ENCODE data around the gene FURIN.

Gene FURIN

DNA sequence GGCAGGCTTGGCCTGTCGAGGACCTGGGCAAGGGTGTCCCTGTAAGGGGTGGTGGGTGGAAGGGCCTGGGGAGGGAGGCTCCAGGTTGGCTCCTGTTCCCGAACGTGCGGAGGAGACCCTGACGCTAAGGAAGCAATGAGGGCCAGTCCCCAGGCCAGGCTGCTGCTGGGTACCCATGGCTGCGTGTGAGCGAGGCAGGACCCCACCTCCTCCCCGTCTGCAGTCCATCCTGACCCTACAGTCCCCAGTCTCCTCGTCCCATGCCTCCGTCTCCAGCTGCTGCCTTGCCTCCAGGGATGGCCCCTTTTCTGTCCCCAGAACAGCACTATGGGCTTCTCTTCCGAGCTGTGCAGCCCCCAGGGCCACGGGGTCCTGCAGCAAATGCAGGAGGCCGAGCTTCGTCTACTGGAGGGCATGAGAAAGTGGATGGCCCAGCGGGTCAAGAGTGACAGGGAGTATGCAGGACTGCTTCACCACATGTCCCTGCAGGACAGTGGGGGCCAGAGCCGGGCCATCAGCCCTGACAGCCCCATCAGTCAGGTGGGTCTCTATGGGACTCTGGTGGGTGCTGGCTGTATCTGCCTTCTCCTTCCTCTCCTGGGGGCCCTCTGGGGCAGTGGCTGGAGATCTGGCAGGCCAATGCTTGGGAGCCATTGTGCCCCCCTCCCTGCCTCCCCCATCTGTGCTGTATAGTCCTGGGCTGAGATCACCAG, 16.5 kb downstream of the FURIN start:
- no peak for DNase-seq (ENCODE audit: insufficient read length, low spot score)
- TF ChIP-seq, protein P1, sequence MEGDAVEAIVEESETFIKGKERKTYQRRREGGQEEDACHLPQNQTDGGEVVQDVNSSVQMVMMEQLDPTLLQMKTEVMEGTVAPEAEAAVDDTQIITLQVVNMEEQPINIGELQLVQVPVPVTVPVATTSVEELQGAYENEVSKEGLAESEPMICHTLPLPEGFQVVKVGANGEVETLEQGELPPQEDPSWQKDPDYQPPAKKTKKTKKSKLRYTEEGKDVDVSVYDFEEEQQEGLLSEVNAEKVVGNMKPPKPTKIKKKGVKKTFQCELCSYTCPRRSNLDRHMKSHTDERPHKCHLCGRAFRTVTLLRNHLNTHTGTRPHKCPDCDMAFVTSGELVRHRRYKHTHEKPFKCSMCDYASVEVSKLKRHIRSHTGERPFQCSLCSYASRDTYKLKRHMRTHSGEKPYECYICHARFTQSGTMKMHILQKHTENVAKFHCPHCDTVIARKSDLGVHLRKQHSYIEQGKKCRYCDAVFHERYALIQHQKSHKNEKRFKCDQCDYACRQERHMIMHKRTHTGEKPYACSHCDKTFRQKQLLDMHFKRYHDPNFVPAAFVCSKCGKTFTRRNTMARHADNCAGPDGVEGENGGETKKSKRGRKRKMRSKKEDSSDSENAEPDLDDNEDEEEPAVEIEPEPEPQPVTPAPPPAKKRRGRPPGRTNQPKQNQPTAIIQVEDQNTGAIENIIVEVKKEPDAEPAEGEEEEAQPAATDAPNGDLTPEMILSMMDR (IDR thresholded peaks at IDR 0.05; ENCODE audit: insufficient read depth, missing control alignments), result no peak
- FAIRE-seq, result no peak

DNA sequence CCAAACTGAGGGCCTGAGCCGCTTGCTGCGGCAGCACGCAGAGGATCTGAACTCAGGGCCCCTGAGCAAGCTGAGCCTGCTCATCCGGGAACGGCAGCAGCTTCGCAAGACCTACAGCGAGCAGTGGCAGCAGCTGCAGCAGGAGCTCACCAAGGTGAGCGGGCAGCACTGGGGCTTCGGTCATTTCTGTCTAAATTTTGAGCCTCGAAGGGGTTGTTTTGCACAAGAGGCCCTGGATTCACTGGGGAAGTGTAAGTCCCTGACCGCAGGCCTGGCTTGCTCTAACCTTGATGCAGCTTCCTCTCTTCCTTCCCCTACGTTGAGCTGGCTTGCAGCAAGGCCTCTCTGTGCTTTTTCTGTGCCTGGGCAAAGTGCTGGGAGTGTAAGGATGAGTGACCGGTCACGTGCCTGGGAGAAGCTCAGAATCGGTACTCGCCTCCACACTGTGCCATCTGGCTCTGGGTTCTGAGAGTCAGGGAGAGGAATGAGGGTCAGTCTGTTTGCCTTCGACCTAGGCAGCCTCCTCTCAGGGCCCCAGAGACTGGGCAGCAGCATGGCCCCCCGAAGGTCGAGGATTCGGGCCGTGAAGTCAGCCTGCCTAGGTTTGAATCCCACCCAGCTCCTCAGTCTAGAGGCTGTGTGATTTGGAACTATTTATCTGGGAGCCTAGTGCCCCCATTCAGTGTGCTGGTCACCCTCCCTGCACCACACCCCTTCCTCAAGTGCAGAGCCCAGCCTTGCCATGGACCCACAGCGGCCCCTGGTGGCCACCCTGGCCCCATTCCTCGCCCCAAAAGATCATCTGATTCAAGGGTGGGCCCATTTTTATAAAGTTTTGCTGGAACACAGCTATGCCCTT, 17.3 kb downstream of the FURIN start:
- TF ChIP-seq, protein P1 (IDR thresholded peaks at IDR 0.05; ENCODE audit: insufficient read depth, missing control alignments), result peak; percentile 98
- DNase-seq (ENCODE audit: insufficient read length, low spot score), result no peak
- no peak for FAIRE-seq

DNA sequence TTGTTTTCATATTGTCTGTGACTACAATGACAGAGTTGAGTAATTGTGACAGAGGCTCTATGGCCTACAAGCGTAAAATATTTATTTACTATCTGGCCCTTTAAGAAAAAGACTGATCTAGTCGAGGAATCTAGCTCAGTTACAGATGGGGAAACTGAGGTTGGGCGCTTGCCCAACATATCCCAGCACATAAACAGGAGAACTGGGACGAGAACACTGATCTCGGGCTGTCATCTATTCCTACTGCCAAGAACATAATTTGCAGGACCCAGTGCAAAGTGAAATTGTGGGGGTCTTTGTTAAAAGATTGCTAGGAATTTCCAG, 17.9 kb downstream of the FURIN start:
- FAIRE-seq, result no peak
- no peak for DNase-seq (ENCODE audit: insufficient read length, low spot score)
- TF ChIP-seq, protein P1 (IDR thresholded peaks at IDR 0.05; ENCODE audit: insufficient read depth, missing control alignments), result no peak

DNA sequence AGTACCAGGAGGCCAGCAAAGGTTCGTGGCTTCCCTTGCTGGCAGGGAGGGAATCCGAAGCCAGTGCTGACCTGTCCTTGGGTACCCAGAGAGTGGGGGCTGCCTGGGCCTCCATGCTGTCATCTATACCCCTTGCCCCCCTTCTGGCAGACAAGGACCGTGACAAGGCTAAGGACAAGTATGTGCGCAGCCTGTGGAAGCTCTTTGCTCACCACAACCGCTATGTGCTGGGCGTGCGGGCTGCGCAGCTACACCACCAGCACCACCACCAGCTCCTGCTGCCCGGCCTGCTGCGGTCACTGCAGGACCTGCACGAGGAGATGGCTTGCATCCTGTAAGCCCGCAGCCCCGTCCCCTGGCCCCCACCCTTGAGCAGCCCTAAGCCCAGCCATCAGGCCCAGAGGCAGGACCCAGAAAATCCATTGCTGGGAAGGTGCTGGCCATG, 18.7 kb downstream of the FURIN start:
- no peak for DNase-seq (ENCODE audit: insufficient read length, low spot score)
- FAIRE-seq, result no peak
- TF ChIP-seq, protein P1 (IDR thresholded peaks at IDR 0.05; ENCODE audit: insufficient read depth, missing control alignments), result no peak

DNA sequence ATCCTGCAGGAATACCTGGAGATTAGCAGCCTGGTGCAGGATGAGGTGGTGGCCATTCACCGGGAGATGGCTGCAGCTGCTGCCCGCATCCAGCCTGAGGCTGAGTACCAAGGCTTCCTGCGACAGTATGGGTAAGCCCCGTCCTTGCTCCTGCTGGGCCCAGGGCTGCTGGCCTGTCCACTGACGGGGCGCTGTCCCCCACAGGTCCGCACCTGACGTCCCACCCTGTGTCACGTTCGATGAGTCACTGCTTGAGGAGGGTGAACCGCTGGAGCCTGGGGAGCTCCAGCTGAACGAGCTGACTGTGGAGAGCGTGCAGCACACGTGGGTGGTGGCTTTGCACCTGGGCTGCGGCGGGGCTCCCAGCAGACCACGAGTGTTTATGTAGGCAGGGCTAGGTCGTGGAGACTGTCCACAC, 20.9 kb downstream of the FURIN start:
- TF ChIP-seq, protein P1 (IDR thresholded peaks at IDR 0.05; ENCODE audit: insufficient read depth, missing control alignments), result no peak
- no peak for FAIRE-seq
- no peak for DNase-seq (ENCODE audit: insufficient read length, low spot score)

DNA sequence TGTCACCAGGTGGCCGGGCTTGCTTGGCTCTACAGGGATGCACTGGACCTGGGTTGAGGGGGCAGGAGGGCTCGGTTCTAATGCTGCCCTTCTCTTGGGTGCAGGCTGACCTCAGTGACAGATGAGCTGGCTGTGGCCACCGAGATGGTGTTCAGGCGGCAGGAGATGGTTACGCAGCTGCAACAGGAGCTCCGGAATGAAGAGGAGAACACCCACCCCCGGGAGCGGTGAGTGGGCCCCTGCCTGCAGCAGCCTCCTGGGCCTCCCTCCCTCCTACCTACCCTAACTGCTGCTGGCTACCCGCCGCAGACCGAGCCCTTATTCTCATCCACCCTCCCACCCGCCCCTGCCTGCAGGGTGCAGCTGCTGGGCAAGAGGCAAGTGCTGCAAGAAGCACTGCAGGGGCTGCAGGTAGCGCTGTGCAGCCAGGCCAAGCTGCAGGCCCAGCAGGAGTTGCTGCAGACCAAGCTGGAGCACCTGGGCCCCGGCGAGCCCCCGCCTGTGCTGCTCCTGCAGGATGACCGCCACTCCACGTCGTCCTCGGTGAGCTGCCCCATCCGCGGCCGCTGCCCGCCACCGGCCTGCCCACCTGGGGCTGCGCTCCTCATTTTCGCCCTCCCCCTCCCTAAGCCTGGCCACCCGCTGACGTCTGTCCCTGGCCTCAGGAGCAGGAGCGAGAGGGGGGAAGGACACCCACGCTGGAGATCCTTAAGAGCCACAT, 21.5 kb downstream of the FURIN start:
- TF ChIP-seq, protein P1 (IDR thresholded peaks at IDR 0.05; ENCODE audit: insufficient read depth, missing control alignments), result no peak
- DNase-seq (ENCODE audit: insufficient read length, low spot score) (no peak), FAIRE-seq (no peak)

All from D721Med (cell line).